CD14-positive monocyte (primary cell): ENCODE data around the gene WSB2. TPM values are rescaled to one million over a fixed set of nuclear protein-coding genes. Genes with fewer than 3 reads are reported as not detected.

Experiments used
- DNase-seq, 3 donors: peaks; one replicate each; pipeline ENCODE4 v3.0.0-alpha.2; 2011 to 2022
- H2AFZ ChIP-seq: 2 replicates; pipeline ENCODE4 v1.6.0; 2012; ENCODE audit warnings: mild to moderate bottlenecking, low read depth, low read length, inconsistent platforms; ENCODE audit not compliant: insufficient read depth, poor library complexity, severe bottlenecking
- H3K27ac ChIP-seq, 2 donors: 1 replicate in 1 of 2; 2 replicates in 1 of 2; pipeline ENCODE4 v1.5.1; 2012 to 2013; ENCODE audit warnings: low read length in 2 of 2, control low read depth in 1 of 2, inconsistent platforms in 1 of 2, low read depth in 1 of 2, mild to moderate bottlenecking in 1 of 2
- H3K27me3 ChIP-seq, 2 donors: one replicate each; pipeline versions ENCODE4 v1.6.0 to v1.6.1; 2011 to 2013; ENCODE audit warnings: low read length in 2 of 2; ENCODE audit not compliant: control insufficient read depth in 2 of 2, insufficient read depth in 2 of 2
- H3K36me3 ChIP-seq, 2 donors: replicated peaks in 1 of 2; 1 replicate in 1 of 2; 2 replicates in 1 of 2; pipeline versions ENCODE4 v1.5.1 to v1.6.1; 2012 to 2013; ENCODE audit warnings: low read length in 2 of 2, control low read depth in 1 of 2, inconsistent platforms in 1 of 2, mild to moderate bottlenecking in 1 of 2; ENCODE audit not compliant: insufficient read depth in 2 of 2, control insufficient read depth in 1 of 2
- H3K4me1 ChIP-seq, 2 donors: 1 replicate in 1 of 2; 2 replicates in 1 of 2; pipeline versions ENCODE4 v1.5.1 to v1.6.1; 2012 to 2013; ENCODE audit warnings: low read length in 2 of 2, control low read depth in 1 of 2, inconsistent platforms in 1 of 2, mild to moderate bottlenecking in 1 of 2, moderate library complexity in 1 of 2; ENCODE audit not compliant: insufficient read depth in 2 of 2, control insufficient read depth in 1 of 2
- H3K4me2 ChIP-seq: replicated peaks from 2 replicates; pipeline ENCODE3; 2012; ENCODE audit warnings: low read length, moderate library complexity, mild to moderate bottlenecking; ENCODE audit not compliant: poor library complexity, severe bottlenecking; ENCODE audit errors: extremely low read depth
- H3K4me3 ChIP-seq, 3 experiments: fragments of 200-600 bp in 1 of 3; sonication (generic) in 1 of 3; replicated peaks in 1 of 3; 1 replicate in 2 of 3; 2 replicates in 1 of 3; pipeline ENCODE4 v1.5.1; 2011 to 2013; ENCODE audit warnings: low read length in 3 of 3, mild to moderate bottlenecking in 3 of 3, control low read depth in 2 of 3, low read depth in 2 of 3, inconsistent platforms in 1 of 3, moderate library complexity in 1 of 3
- H3K79me2 ChIP-seq: 2 replicates; pipeline ENCODE4 v1.6.0; 2012; ENCODE audit warnings: mild to moderate bottlenecking, control low read depth, inconsistent platforms, low read length, moderate library complexity; ENCODE audit not compliant: insufficient read depth
- H3K9ac ChIP-seq: 2 replicates; pipeline ENCODE4 v1.6.0; 2017; ENCODE audit warnings: low read length, mild to moderate bottlenecking; ENCODE audit not compliant: insufficient read depth, poor library complexity, severe bottlenecking
- H3K9me3 ChIP-seq, 2 donors: replicated peaks in 1 of 2; 1 replicate in 1 of 2; 2 replicates in 1 of 2; pipeline versions ENCODE4 v1.5.1 to v1.6.1; 2012 to 2013; ENCODE audit warnings: low read length in 2 of 2, control low read depth in 1 of 2; ENCODE audit not compliant: control insufficient read depth in 1 of 2, insufficient read depth in 1 of 2
- H4K20me1 ChIP-seq: 2 replicates; pipeline ENCODE4 v1.6.0; 2012; ENCODE audit warnings: mild to moderate bottlenecking, low read length, control low read depth, moderate library complexity; ENCODE audit not compliant: insufficient read depth
- H3K27ac Mint-ChIP-seq, 7 donors: one replicate each; pipeline ENCODE4 v1.8.0; 2020; ENCODE audit warnings: mild to moderate bottlenecking in 7 of 7, mixed read lengths in 7 of 7, moderate library complexity in 6 of 7, inconsistent platforms in 2 of 7
- H3K27me3 Mint-ChIP-seq, 3 donors: one replicate each; pipeline ENCODE4 v1.8.0; 2021 to 2022; ENCODE audit warnings: low read depth in 3 of 3, mild to moderate bottlenecking in 3 of 3, mixed read lengths in 3 of 3, moderate library complexity in 3 of 3, inconsistent platforms in 1 of 3
- H3K36me3 Mint-ChIP-seq, 2 donors: one replicate each; pipeline ENCODE4 v1.8.0; 2020; ENCODE audit warnings: mixed read lengths in 2 of 2, inconsistent platforms in 1 of 2, mild to moderate bottlenecking in 1 of 2
- H3K4me1 Mint-ChIP-seq: one replicate; pipeline ENCODE4 v1.8.0; 2020; ENCODE audit warnings: mild to moderate bottlenecking, mixed read lengths
- H3K4me3 Mint-ChIP-seq, 2 donors: one replicate each; pipeline ENCODE4 v1.8.0; 2020; ENCODE audit warnings: mild to moderate bottlenecking in 2 of 2, mixed read lengths in 2 of 2, moderate library complexity in 1 of 2
- H3K9me3 Mint-ChIP-seq, 7 donors: one replicate each; pipeline ENCODE4 v1.8.0; 2020 to 2022; ENCODE audit warnings: mixed read lengths in 7 of 7, mild to moderate bottlenecking in 6 of 7, moderate library complexity in 6 of 7, inconsistent platforms in 2 of 7
- CTCF ChIP-seq: fragments of 200-600 bp; IDR thresholded peaks from one replicate; pipeline ENCODE4 v1.8.0; 2022; ENCODE audit warnings: antibody characterized with exemption, mild to moderate bottlenecking
- WGBS: methylation state at CpG from one replicate; pipeline ENCODE4 v1.1.5; 2013; ENCODE audit warnings: missing lambda C conversion rate; ENCODE audit not compliant: insufficient coverage; 5-methylcytosine and 5-hydroxymethylcytosine counted together
- intact Hi-C, 2 donors: fragments of 100-400 bp; cut with micrococcal nuclease; formaldehyde crosslinking; loops; one replicate each; pipeline versions ENCODE4 v1.15.0 to v1.15.1; 2023
- polyA plus RNA-seq, 3 donors: library from polyadenylated mRNA; depleted of rRNA in 1 of 3; unstranded in 2 of 3; stranded (reverse) in 1 of 3; fragments of 300-500 nt in 2 of 3; fragments of >200 nt in 1 of 3; fragmentation: Illumina TruSeq in 2 of 3; gene quantifications; 1 replicate in 2 of 3; 2 replicates in 1 of 3; pipeline ENCODE4 v1.2.3, GENCODE V29; 2012 to 2021

WSB2 gene
- polyA plus RNA-seq, 3 donors: 25.4 to 36.3 (median 25.8) TPM

GRCh38 chr12:118020036-118020435 lies 40.9 kb downstream of the WSB2 start:
- WGBS: 80% methylated on average over 1 of the region's 1 CpG
- Histone ChIP-seq H4K20me1 (no peaks in the 10 kb centered on the region), H3K36me3 (peaks cover 21 to 44% of the 10 kb centered on the region in 2 donors), H3K27ac (no peak overlapping the region), H3K27me3 (no peaks in the 10 kb centered on the region), H3K4me3 (no peak overlapping the region), H2AFZ (no peak overlapping the region), H3K4me2 (no peak overlapping the region), H3K4me1 (peaks cover 13% of the 10 kb centered on the region in 2 donors), H3K79me2 (peaks cover 14% of the 10 kb centered on the region), H3K9me3 (no peaks in the 10 kb centered on the region), H3K9ac (no peak overlapping the region)
- H3K4me3 Mint-ChIP-seq: no peak overlapping the region
- no peak for DNase-seq
- H3K27me3 Mint-ChIP-seq: peaks cover 0 to 7% (median 6%) of the 10 kb centered on the region in 3 donors
- H3K4me1 Mint-ChIP-seq: peaks cover 13% of the 10 kb centered on the region
- TF ChIP-seq CTCF: no peak
- H3K9me3 Mint-ChIP-seq: no peaks in the 10 kb centered on the region
- H3K27ac Mint-ChIP-seq: peak overlapping the region in 1 of 7 donors; percentile 13
- intact Hi-C loops: no loop called here
- H3K36me3 Mint-ChIP-seq: peaks cover 34 to 53% of the 10 kb centered on the region in 2 donors

DNA sequence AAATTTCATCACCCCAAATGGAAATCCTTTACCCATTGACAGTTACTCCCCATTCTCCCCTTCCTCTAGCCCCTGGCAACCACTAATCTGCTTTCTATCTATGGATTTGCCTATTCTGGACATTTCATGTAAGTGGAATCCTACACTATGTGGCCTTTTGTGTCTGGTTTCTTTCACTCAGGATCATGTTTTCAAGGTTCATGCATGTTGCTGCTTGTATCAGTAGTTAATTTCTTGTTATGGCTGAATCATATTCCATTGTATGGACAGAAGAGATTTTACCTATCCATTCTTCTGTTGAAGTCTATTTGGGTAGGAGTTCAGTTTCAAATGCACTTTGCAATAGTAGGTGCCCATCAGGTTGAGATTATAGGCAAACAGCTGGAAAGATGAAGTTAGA lies 43.1 kb downstream of the WSB2 start:
- Histone ChIP-seq H3K4me2 (no peak overlapping the region), H3K4me1 (peaks cover 13% of the 10 kb centered on the region in 2 donors), H3K27me3 (no peaks in the 10 kb centered on the region), H4K20me1 (no peaks in the 10 kb centered on the region), H2AFZ (no peak overlapping the region), H3K9ac (no peak overlapping the region), H3K27ac (no peak overlapping the region), H3K36me3 (peaks cover 19 to 31% of the 10 kb centered on the region in 2 donors), H3K9me3 (no peaks in the 10 kb centered on the region), H3K4me3 (no peak overlapping the region), H3K79me2 (peaks cover 14% of the 10 kb centered on the region)
- TF ChIP-seq CTCF: no peak
- intact Hi-C loops: loop anchor here (5.0 kb wide), 1 partner anchor 44 kb away; the partner anchor contains the start of gene WSB2 (in 2 of the 2)
- no peak overlapping the region for H3K4me3 Mint-ChIP-seq
- H3K27me3 Mint-ChIP-seq: peaks cover 0 to 9% (median 8%) of the 10 kb centered on the region in 3 donors
- peaks cover 0 to 4% (median 1%) of the 10 kb centered on the region in 7 donors for H3K9me3 Mint-ChIP-seq
- H3K4me1 Mint-ChIP-seq: peaks cover 13% of the 10 kb centered on the region
- DNase-seq: no peak
- peaks cover 25 to 36% of the 10 kb centered on the region in 2 donors for H3K36me3 Mint-ChIP-seq
- H3K27ac Mint-ChIP-seq: no peak overlapping the region
